CD4-positive, alpha-beta T cell (primary cell): ENCODE results near the gene PGLYRP4. TPM values are rescaled to one million over a fixed set of nuclear protein-coding genes. Genes with fewer than 3 reads are reported as not detected.
A peak's percentile ranks its signal among the peaks of the same experiment; 100 is the strongest.

Source experiments
- ATAC-seq: fragments of 200-7000 bp; cut with Tn5 transposase; one replicate; pipeline ENCODE4 v1.10.0; 2022; ENCODE audit warnings: mild to moderate bottlenecking; ENCODE audit not compliant: poor library complexity
- CTCF ChIA-PET: fragments of 350-600 bp; sonication (Branson Sonifier 250); formaldehyde crosslinking; loops from one replicate; lab custom pipeline; 2021; ENCODE audit warnings: antibody characterized with exemption, inconsistent platforms; lab: Charles Lee
- POLR2A ChIA-PET: fragments of 350-600 bp; sonication (Branson Sonifier 250); formaldehyde crosslinking; loops from one replicate; lab custom pipeline; 2021; ENCODE audit warnings: antibody characterized with exemption, inconsistent platforms; lab: Charles Lee
- DNase-seq, 14 experiments: peaks; one replicate each; pipeline ENCODE4 v3.0.0-alpha.2; 2013 to 2020; ENCODE audit warnings: mixed read lengths in 2 of 14
- H3K27ac ChIP-seq, 2 donors: one replicate each; pipeline versions ENCODE4 v1.5.1 to v1.7.0; 2013; ENCODE audit warnings: low read length in 2 of 2, low read depth in 1 of 2, mild to moderate bottlenecking in 1 of 2
- H3K27me3 ChIP-seq, 2 experiments: 1 replicate in 1 of 2; 2 replicates in 1 of 2; pipeline versions ENCODE4 v1.6.1 to v1.7.0; 2013; ENCODE audit warnings: low read length in 2 of 2, control low read depth in 1 of 2, mild to moderate bottlenecking in 1 of 2, moderate library complexity in 1 of 2; ENCODE audit not compliant: insufficient read depth in 2 of 2, control insufficient read depth in 1 of 2
- H3K36me3 ChIP-seq: one replicate; pipeline ENCODE4 v1.6.1; 2013; ENCODE audit warnings: low read length, control low read depth; ENCODE audit not compliant: insufficient read depth
- H3K4me1 ChIP-seq: one replicate; pipeline ENCODE4 v1.6.1; 2013; ENCODE audit warnings: low read length, control low read depth; ENCODE audit not compliant: insufficient read depth
- H3K4me3 ChIP-seq: one replicate; pipeline ENCODE4 v1.5.1; 2013; ENCODE audit warnings: mild to moderate bottlenecking, low read length, moderate library complexity
- H3K9me3 ChIP-seq, 2 experiments: 1 replicate in 1 of 2; 2 replicates in 1 of 2; pipeline versions ENCODE4 v1.6.1 to v1.7.0; 2013; ENCODE audit warnings: low read length in 2 of 2, mild to moderate bottlenecking in 2 of 2, control low read depth in 1 of 2, moderate library complexity in 1 of 2; ENCODE audit not compliant: control insufficient read depth in 1 of 2, insufficient read depth in 1 of 2
- H3K27ac Mint-ChIP-seq: one replicate; pipeline ENCODE4 v1.8.0; 2020; ENCODE audit warnings: mixed read lengths
- H3K27me3 Mint-ChIP-seq: one replicate; pipeline ENCODE4 v1.8.0; 2021; ENCODE audit warnings: mixed read lengths
- H3K36me3 Mint-ChIP-seq: one replicate; pipeline ENCODE4 v1.8.0; 2021; ENCODE audit warnings: low read depth, mixed read lengths
- H3K4me1 Mint-ChIP-seq: one replicate; pipeline ENCODE4 v1.8.0; 2021; ENCODE audit warnings: low read depth, mixed read lengths
- H3K4me3 Mint-ChIP-seq: one replicate; pipeline ENCODE4 v1.8.0; 2020; ENCODE audit warnings: mild to moderate bottlenecking, mixed read lengths
- H3K9me3 Mint-ChIP-seq: one replicate; pipeline ENCODE4 v1.8.0; 2020; ENCODE audit warnings: mixed read lengths
- CTCF ChIP-seq: fragments of 200-600 bp; IDR thresholded peaks from one replicate; pipeline ENCODE4 v1.8.0; 2022; ENCODE audit warnings: antibody characterized with exemption, mild to moderate bottlenecking
- intact Hi-C, 2 experiments: fragments of 100-400 bp; cut with DNase I in 1 of 2; cut with micrococcal nuclease in 1 of 2; formaldehyde crosslinking; loops; one replicate each; pipeline versions ENCODE4 v1.15.1 to v1.9.0; 2023 to 2025; cut with DNase I, micrococcal nuclease
- total RNA-seq, 174 experiments: library from RNA in 2 of 174; stranded (reverse) in 2 of 174; gene quantifications; one replicate each; pipeline ENCODE4 v1.2.3 and lab custom pipeline; 2021 to 2026

PGLYRP4 gene
- total RNA-seq, 2 experiments from 2014 or later, result not detected

- peaks cover 14% of the 10 kb centered on the region for H3K27me3 Mint-ChIP-seq
- Histone ChIP-seq H3K27ac (no peak overlapping the region), H3K9me3 (no peaks in the 10 kb centered on the region), H3K27me3 (peaks cover 0 to 6% of the 10 kb centered on the region in 2 experiments), H3K4me3 (no peak overlapping the region), H3K4me1 (peaks cover 23% of the 10 kb centered on the region), H3K36me3 (no peaks in the 10 kb centered on the region)
- no peak overlapping the region for H3K27ac Mint-ChIP-seq
- CTCF ChIA-PET, result no interaction called here
- TF ChIP-seq CTCF, result no peak
- intact Hi-C loops, result no loop called here
- no peak overlapping the region for H3K4me3 Mint-ChIP-seq
- peaks cover 34% of the 10 kb centered on the region for H3K4me1 Mint-ChIP-seq
- no peaks in the 10 kb centered on the region for H3K9me3 Mint-ChIP-seq
- peak in 4 of 14 experiments; percentile 6 to 31 (median 20) for DNase-seq
- no peaks in the 10 kb centered on the region for H3K36me3 Mint-ChIP-seq
- POLR2A ChIA-PET, result no interaction called here
- ATAC-seq, result peak; percentile 39
These were observed 54.8 kb downstream of the PGLYRP4 start for GRCh38 chr1:153293851-153294250.

GRCh38 chr1:153293480-153293775, 55.2 kb downstream of the PGLYRP4 start:
- Histone ChIP-seq H3K27ac (no peak overlapping the region), H3K4me1 (peaks cover 23% of the 10 kb centered on the region), H3K9me3 (peaks cover 0 to 4% of the 10 kb centered on the region in 2 experiments), H3K36me3 (no peaks in the 10 kb centered on the region), H3K4me3 (no peak overlapping the region), H3K27me3 (peaks cover 0 to 6% of the 10 kb centered on the region in 2 experiments)
- Mint-ChIP-seq H3K27ac (no peak overlapping the region), H3K4me1 (peaks cover 34% of the 10 kb centered on the region), H3K36me3 (no peaks in the 10 kb centered on the region), H3K27me3 (peaks cover 14% of the 10 kb centered on the region), H3K9me3 (no peaks in the 10 kb centered on the region), H3K4me3 (no peak overlapping the region)
- ATAC-seq (no peak), DNase-seq (no peak)
- intact Hi-C loops, result no loop called here
- no peak for TF ChIP-seq CTCF
- ChIA-PET CTCF (no interaction called here), POLR2A (no interaction called here)

DNA sequence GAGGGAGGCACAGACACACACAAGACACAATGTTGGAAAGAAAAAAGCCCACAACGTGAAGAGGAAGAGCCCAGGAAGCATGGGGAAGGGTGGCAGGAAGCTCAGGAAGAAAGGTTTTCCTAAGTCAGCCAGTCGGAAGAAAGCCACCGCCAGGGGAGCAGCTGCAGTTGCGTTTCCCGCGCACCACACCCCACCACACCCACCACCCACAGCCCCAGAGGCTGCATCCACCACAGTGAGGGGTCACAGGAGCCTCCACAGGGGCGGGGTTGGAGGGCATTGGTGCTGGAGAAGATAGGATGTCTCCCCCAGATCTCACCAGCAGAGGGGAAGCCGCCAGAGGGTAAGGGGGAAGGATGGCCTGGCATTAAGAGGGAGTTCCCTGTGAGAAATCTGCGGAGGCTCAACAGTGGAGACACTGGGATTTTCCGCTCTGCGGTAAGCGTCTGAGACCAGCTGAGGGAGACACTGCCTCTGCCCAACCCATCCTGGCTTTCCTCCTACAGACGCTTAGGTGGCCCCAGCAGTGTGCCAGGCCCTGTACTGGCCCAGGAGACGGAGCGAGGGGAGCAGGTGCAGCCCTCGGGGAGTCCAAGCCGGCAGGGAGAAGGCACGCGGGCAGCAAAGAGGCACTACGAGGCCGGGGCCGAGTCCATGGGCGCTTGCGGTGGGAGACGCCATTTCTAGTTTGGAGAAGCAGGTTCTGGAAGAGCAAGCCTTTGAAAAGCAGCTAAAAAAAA, 55.7 kb downstream of the PGLYRP4 start:
- Mint-ChIP-seq H3K27ac (no peak overlapping the region), H3K9me3 (no peaks in the 10 kb centered on the region)
- intact Hi-C loops, result no loop called here

More for the DNA sequence above, 55.7 kb downstream of the PGLYRP4 start:
- Histone ChIP-seq H3K27ac (no peak overlapping the region), H3K4me3 (no peak overlapping the region), H3K36me3 (no peaks in the 10 kb centered on the region), H3K4me1 (peaks cover 23% of the 10 kb centered on the region), H3K27me3 (peaks cover 0 to 6% of the 10 kb centered on the region in 2 experiments), H3K9me3 (peaks cover 0 to 4% of the 10 kb centered on the region in 2 experiments)
- no peak for TF ChIP-seq CTCF
- no peaks in the 10 kb centered on the region for H3K36me3 Mint-ChIP-seq
- ChIA-PET POLR2A (no interaction called here), CTCF (no interaction called here)
- peaks cover 14% of the 10 kb centered on the region for H3K27me3 Mint-ChIP-seq
- peaks cover 34% of the 10 kb centered on the region for H3K4me1 Mint-ChIP-seq
- DNase-seq (peak in 1 of 14 experiments; percentile 11), ATAC-seq (no peak)
- H3K4me3 Mint-ChIP-seq, result no peak overlapping the region
